Measurements from ENCODE around the gene FUT9.

The FUT9 gene

GRCh38 chr6:96017070-96017359, 1.2 kb downstream of the FUT9 start:
- H3K9me3 Mint-ChIP-seq = no peaks in the 10 kb centered on the region
- no peaks in the 10 kb centered on the region for H3K4me1 Mint-ChIP-seq (ENCODE audit: low read depth)
- H3K27me3 Mint-ChIP-seq = peaks cover 27% of the 10 kb centered on the region
- no peak overlapping the region for H3K4me3 Mint-ChIP-seq
- intact Hi-C loops (cut with micrococcal nuclease) = no loop called here
- no peak overlapping the region for H3K27ac Mint-ChIP-seq
- H3K36me3 Mint-ChIP-seq (ENCODE audit: low read depth) = no peaks in the 10 kb centered on the region

- H3K36me3 Mint-ChIP-seq (ENCODE audit: low read depth) = no peaks in the 10 kb centered on the region
- no peak overlapping the region for H3K27ac Mint-ChIP-seq
- no peaks in the 10 kb centered on the region for H3K9me3 Mint-ChIP-seq
- H3K4me3 Mint-ChIP-seq = no peak overlapping the region
- intact Hi-C loops (cut with micrococcal nuclease) = no loop called here
- H3K4me1 Mint-ChIP-seq (ENCODE audit: low read depth) = no peaks in the 10 kb centered on the region
- H3K27me3 Mint-ChIP-seq = no peaks in the 10 kb centered on the region
Measured at GRCh38 chr6:96022225-96022624, 6.5 kb downstream of the FUT9 start.

GRCh38 chr6:96032661-96033060, 16.9 kb downstream of the FUT9 start:
- peaks cover 6% of the 10 kb centered on the region for H3K9me3 Mint-ChIP-seq
- H3K4me3 Mint-ChIP-seq = no peak overlapping the region
- no peaks in the 10 kb centered on the region for H3K27me3 Mint-ChIP-seq
- intact Hi-C loops (cut with micrococcal nuclease) = no loop called here
- H3K4me1 Mint-ChIP-seq (ENCODE audit: low read depth) = no peaks in the 10 kb centered on the region
- H3K36me3 Mint-ChIP-seq (ENCODE audit: low read depth) = no peaks in the 10 kb centered on the region
- H3K27ac Mint-ChIP-seq = no peak overlapping the region

DNA sequence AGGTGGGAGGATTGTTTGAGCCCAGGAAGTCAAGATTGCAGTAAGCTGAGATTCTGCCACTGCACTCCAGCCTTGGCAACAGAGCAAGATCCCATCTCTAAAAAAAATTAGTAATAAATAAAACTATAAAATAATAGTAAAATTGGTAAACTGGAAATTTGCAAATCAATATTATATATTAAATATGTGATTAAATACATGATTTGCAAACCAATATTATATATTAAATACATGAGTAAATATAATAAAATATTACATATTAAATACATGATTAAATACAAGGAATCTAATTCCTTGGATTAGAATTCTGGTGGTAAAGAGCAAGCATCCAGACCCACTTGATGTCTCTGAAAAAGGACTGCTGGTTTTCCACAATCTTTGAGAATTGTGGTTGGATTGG, 35.8 kb downstream of the FUT9 start:
- H3K27me3 Mint-ChIP-seq = no peaks in the 10 kb centered on the region
- H3K36me3 Mint-ChIP-seq (ENCODE audit: low read depth) = no peaks in the 10 kb centered on the region
- H3K4me1 Mint-ChIP-seq (ENCODE audit: low read depth) = no peaks in the 10 kb centered on the region
- H3K27ac Mint-ChIP-seq = no peak overlapping the region
- H3K9me3 Mint-ChIP-seq = no peaks in the 10 kb centered on the region
- no peak overlapping the region for H3K4me3 Mint-ChIP-seq
- intact Hi-C loops (cut with micrococcal nuclease) = no loop called here

- peaks cover 4% of the 10 kb centered on the region for H3K9me3 Mint-ChIP-seq
- no peaks in the 10 kb centered on the region for H3K4me1 Mint-ChIP-seq (ENCODE audit: low read depth)
- intact Hi-C loops (cut with micrococcal nuclease) = no loop called here
- H3K4me3 Mint-ChIP-seq = no peak overlapping the region
- H3K27ac Mint-ChIP-seq = no peak overlapping the region
- no peaks in the 10 kb centered on the region for H3K36me3 Mint-ChIP-seq (ENCODE audit: low read depth)
- H3K27me3 Mint-ChIP-seq = no peaks in the 10 kb centered on the region
Measured at GRCh38 chr6:96058082-96058481, 42.3 kb downstream of the FUT9 start.

GRCh38 chr6:96059586-96059985, 43.8 kb downstream of the FUT9 start:
- Mint-ChIP-seq H3K4me3 (no peak overlapping the region), H3K36me3 (ENCODE audit: low read depth) (no peaks in the 10 kb centered on the region), H3K4me1 (ENCODE audit: low read depth) (no peaks in the 10 kb centered on the region)

GRCh38 chr6:96060249-96060648, 44.5 kb downstream of the FUT9 start:
- Mint-ChIP-seq H3K4me1 (ENCODE audit: low read depth) (no peaks in the 10 kb centered on the region), H3K27me3 (no peaks in the 10 kb centered on the region), H3K27ac (no peak overlapping the region), H3K4me3 (no peak overlapping the region), H3K36me3 (ENCODE audit: low read depth) (no peaks in the 10 kb centered on the region), H3K9me3 (peaks cover 9% of the 10 kb centered on the region)
- intact Hi-C loops (cut with micrococcal nuclease) = no loop called here

More at GRCh38 chr6:96059586-96059985, 43.8 kb downstream of the FUT9 start:
- Mint-ChIP-seq H3K9me3 (peaks cover 9% of the 10 kb centered on the region), H3K27ac (no peak overlapping the region), H3K27me3 (no peaks in the 10 kb centered on the region)
- intact Hi-C loops (cut with micrococcal nuclease) = no loop called here

GRCh38 chr6:96065213-96065612, 49.4 kb downstream of the FUT9 start:
- Mint-ChIP-seq H3K9me3 (peaks cover 9% of the 10 kb centered on the region), H3K27me3 (no peaks in the 10 kb centered on the region), H3K36me3 (ENCODE audit: low read depth) (no peaks in the 10 kb centered on the region), H3K4me1 (ENCODE audit: low read depth) (no peaks in the 10 kb centered on the region), H3K4me3 (no peak overlapping the region), H3K27ac (no peak overlapping the region)
- intact Hi-C loops (cut with micrococcal nuclease) = no loop called here

GRCh38 chr6:96066376-96066775, 50.6 kb downstream of the FUT9 start:
- H3K9me3 Mint-ChIP-seq = peaks cover 9% of the 10 kb centered on the region
- H3K27me3 Mint-ChIP-seq = no peaks in the 10 kb centered on the region
- H3K4me1 Mint-ChIP-seq (ENCODE audit: low read depth) = no peaks in the 10 kb centered on the region
- no peak overlapping the region for H3K4me3 Mint-ChIP-seq
- no peaks in the 10 kb centered on the region for H3K36me3 Mint-ChIP-seq (ENCODE audit: low read depth)
- intact Hi-C loops (cut with micrococcal nuclease) = no loop called here
- no peak overlapping the region for H3K27ac Mint-ChIP-seq

DNA sequence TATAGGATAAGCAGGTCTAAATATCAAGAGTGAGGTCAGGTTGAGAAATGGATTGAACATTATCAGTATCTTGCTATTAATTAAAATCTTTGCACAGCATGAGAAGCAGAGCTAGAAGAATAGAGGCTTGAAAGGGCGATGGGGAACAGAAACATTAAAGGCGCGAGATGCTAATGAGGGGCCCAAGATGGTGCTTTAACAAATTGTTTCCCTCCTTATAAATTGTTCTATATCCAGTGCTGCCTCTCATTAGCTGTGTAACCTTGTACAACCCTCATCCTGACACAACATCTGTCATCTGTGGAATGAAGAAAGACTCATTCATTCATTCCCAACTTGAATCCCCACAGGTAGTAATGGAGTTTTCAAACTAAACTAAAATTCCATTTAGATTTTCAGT, 57.8 kb downstream of the FUT9 start:
- no peaks in the 10 kb centered on the region for H3K36me3 Mint-ChIP-seq (ENCODE audit: low read depth)
- no peak overlapping the region for H3K27ac Mint-ChIP-seq
- H3K4me3 Mint-ChIP-seq = no peak overlapping the region
- no peaks in the 10 kb centered on the region for H3K27me3 Mint-ChIP-seq
- H3K4me1 Mint-ChIP-seq (ENCODE audit: low read depth) = no peaks in the 10 kb centered on the region
- intact Hi-C loops (cut with micrococcal nuclease) = no loop called here
- no peaks in the 10 kb centered on the region for H3K9me3 Mint-ChIP-seq

DNA sequence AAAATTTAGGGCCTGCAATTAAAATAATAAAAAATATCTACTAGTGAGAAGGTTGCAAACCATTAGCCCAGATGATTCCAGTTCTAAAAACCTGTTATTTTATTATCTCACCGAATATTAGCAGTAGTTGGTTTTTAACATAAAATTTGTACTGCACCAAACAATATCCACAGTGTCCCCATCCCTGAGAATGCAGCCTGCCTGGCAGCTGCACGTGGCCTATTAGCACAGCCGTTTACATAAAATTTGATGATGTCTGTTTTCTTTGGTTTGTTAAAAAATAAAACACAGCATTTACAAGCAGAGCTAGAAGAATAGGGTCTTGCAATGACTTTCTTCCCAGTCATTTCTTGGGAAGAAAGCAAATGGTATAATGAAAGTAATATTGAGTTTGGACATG, 58.2 kb downstream of the FUT9 start:
- Mint-ChIP-seq H3K27ac (no peak overlapping the region), H3K27me3 (no peaks in the 10 kb centered on the region), H3K4me1 (ENCODE audit: low read depth) (no peaks in the 10 kb centered on the region), H3K36me3 (ENCODE audit: low read depth) (no peaks in the 10 kb centered on the region), H3K4me3 (no peak overlapping the region), H3K9me3 (peaks cover 3% of the 10 kb centered on the region)
- intact Hi-C loops (cut with micrococcal nuclease) = no loop called here

DNA sequence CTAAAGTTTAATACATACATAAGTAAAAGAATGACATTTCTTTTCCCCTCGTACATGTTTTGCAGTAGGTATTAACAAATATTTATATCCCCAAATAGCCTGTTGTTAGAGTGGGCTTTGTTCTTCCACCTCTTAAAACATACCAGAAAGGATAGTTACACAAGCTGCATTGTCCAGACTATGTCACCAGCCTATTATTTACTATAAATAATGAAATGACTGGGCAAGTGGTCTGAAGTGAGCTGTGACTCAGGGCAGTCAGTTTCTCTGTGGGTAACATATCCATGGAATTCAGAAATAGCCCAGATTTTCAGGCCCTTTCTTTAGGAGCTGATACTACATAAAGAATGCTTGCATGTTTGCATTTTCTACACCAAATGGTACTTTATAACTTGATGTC, 60.1 kb downstream of the FUT9 start:
- Mint-ChIP-seq H3K27me3 (no peaks in the 10 kb centered on the region), H3K36me3 (ENCODE audit: low read depth) (no peaks in the 10 kb centered on the region), H3K27ac (no peak overlapping the region), H3K4me3 (no peak overlapping the region), H3K9me3 (peaks cover 8% of the 10 kb centered on the region), H3K4me1 (ENCODE audit: low read depth) (no peaks in the 10 kb centered on the region)
- intact Hi-C loops (cut with micrococcal nuclease) = no loop called here

- intact Hi-C loops (cut with micrococcal nuclease) = no loop called here
- no peaks in the 10 kb centered on the region for H3K4me1 Mint-ChIP-seq (ENCODE audit: low read depth)
- H3K9me3 Mint-ChIP-seq = no peaks in the 10 kb centered on the region
- H3K36me3 Mint-ChIP-seq (ENCODE audit: low read depth) = no peaks in the 10 kb centered on the region
- H3K27me3 Mint-ChIP-seq = no peaks in the 10 kb centered on the region
- no peak overlapping the region for H3K27ac Mint-ChIP-seq
- no peak overlapping the region for H3K4me3 Mint-ChIP-seq
Measured at GRCh38 chr6:96086745-96087144, 71.0 kb downstream of the FUT9 start.

GRCh38 chr6:96089173-96089572, 73.4 kb downstream of the FUT9 start:
- no peaks in the 10 kb centered on the region for H3K9me3 Mint-ChIP-seq
- no peaks in the 10 kb centered on the region for H3K27me3 Mint-ChIP-seq
- intact Hi-C loops (cut with micrococcal nuclease) = no loop called here
- H3K4me1 Mint-ChIP-seq (ENCODE audit: low read depth) = no peaks in the 10 kb centered on the region
- no peak overlapping the region for H3K4me3 Mint-ChIP-seq
- no peak overlapping the region for H3K27ac Mint-ChIP-seq
- H3K36me3 Mint-ChIP-seq (ENCODE audit: low read depth) = no peaks in the 10 kb centered on the region

DNA sequence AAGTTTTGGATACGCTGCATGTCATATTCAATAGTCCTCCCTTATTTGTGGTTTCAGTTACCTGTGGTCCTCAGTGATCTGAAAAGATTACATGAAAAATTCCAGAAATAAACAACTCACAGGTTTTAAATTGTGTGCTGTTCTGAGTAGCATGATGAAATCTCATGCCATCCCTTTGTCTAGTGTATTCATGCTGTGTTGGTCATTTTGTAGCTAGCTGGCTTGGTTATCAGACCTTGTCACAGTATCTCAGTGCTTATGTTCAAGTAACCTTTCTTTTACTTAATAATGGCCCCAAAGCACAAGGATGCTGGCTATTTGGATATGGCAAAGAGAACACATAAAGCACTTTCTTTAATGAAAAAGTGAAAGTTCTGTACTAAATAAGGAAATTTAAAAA, 78.3 kb downstream of the FUT9 start:
- intact Hi-C loops (cut with micrococcal nuclease) = no loop called here
- Mint-ChIP-seq H3K9me3 (no peaks in the 10 kb centered on the region), H3K27ac (no peak overlapping the region), H3K4me1 (ENCODE audit: low read depth) (no peaks in the 10 kb centered on the region), H3K27me3 (no peaks in the 10 kb centered on the region), H3K36me3 (ENCODE audit: low read depth) (no peaks in the 10 kb centered on the region), H3K4me3 (no peak overlapping the region)

DNA sequence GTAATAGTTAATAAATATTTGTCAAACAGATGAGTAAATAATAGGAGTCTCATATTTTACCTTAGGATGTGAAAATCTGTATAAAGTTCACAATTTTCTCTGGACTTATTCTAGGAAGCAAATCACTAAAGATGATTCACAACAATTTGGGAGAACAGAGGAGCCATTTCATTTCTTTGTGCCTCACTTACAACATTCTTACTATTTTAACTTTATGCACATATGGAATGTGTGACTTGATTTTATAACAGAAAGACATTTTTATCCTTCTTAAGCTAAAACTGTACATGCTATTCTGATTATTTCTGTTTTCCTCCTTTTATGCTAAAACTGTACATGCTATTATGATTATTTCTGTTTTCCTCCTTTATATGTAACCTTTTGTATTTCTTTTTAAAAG, 83.3 kb downstream of the FUT9 start:
- H3K9me3 Mint-ChIP-seq = no peaks in the 10 kb centered on the region
- no peaks in the 10 kb centered on the region for H3K36me3 Mint-ChIP-seq (ENCODE audit: low read depth)
- no peak overlapping the region for H3K4me3 Mint-ChIP-seq
- intact Hi-C loops (cut with micrococcal nuclease) = no loop called here
- no peak overlapping the region for H3K27ac Mint-ChIP-seq
- no peaks in the 10 kb centered on the region for H3K27me3 Mint-ChIP-seq
- H3K4me1 Mint-ChIP-seq (ENCODE audit: low read depth) = no peaks in the 10 kb centered on the region
